Adrenal gland (tissue), 5 donors: Measurements from ENCODE around the gene KIF26B.

Source experiments
- POLR2A ChIP-seq, 2 donors: fragments of 450-650 bp; IDR thresholded peaks; one replicate each; pipeline ENCODE4 v1.6.1; 2017; ENCODE audit warnings: antibody characterized with exemption in 2 of 2, mild to moderate bottlenecking in 2 of 2, moderate library complexity in 1 of 2
- TF ChIP-seq, protein P1 (sequence below), 6 experiments: fragments of 450-650 bp in 4 of 6; fragments of 200-600 bp in 2 of 6; sonication (generic) in 1 of 6; IDR thresholded peaks; 1 replicate in 5 of 6; 2 replicates in 1 of 6; pipeline versions ENCODE4 v1.5.1 to v1.8.0; 2016 to 2021; ENCODE audit warnings: antibody characterized with exemption in 6 of 6, mild to moderate bottlenecking in 2 of 6, moderate library complexity in 1 of 6
- donor health status: DM: no; HTN: no; CAD: no.

- TF ChIP-seq, protein P1, sequence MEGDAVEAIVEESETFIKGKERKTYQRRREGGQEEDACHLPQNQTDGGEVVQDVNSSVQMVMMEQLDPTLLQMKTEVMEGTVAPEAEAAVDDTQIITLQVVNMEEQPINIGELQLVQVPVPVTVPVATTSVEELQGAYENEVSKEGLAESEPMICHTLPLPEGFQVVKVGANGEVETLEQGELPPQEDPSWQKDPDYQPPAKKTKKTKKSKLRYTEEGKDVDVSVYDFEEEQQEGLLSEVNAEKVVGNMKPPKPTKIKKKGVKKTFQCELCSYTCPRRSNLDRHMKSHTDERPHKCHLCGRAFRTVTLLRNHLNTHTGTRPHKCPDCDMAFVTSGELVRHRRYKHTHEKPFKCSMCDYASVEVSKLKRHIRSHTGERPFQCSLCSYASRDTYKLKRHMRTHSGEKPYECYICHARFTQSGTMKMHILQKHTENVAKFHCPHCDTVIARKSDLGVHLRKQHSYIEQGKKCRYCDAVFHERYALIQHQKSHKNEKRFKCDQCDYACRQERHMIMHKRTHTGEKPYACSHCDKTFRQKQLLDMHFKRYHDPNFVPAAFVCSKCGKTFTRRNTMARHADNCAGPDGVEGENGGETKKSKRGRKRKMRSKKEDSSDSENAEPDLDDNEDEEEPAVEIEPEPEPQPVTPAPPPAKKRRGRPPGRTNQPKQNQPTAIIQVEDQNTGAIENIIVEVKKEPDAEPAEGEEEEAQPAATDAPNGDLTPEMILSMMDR (IDR thresholded peaks at IDR 0.05): no peak
- no peak for TF ChIP-seq POLR2A (IDR thresholded peaks at IDR 0.05)
Measured at GRCh38 chr1:245544236-245544635, 389.5 kb downstream of the KIF26B start.
